ENCODE measurements around the gene FURIN. TPM values are rescaled to one million over a fixed set of nuclear protein-coding genes. Genes with fewer than 3 reads are reported as not detected.

FURIN gene
- total RNA-seq, 2 donors from 2014 or later, result 381 to 721 TPM

DNA sequence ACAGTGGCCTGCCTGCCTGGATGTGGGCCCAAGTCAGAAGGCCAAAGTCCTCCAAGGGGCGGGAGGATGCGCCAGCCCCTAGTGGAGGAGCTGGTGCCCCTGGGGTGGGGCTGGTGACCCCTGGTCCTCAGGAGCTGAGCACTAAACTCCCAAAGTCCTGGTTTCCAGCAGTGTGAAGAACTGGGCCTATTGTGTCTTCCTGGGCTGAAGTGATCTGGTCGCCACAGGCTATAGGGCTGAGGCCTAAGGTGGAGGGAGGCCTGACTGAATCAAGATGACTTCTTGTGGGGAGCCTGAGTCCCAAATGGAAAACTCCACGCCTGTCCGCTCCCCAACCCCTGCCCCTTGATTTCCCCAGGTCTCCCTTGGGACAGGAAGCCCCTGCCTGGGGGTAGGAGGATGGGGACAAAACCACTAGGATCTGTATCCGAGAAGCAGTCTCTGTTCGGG, 15.2 kb downstream of the FURIN start:
- ATAC-seq (peak; percentile 6), DNase-seq (ENCODE audit: low spot score in 2 of 2) (no peak)

DNA sequence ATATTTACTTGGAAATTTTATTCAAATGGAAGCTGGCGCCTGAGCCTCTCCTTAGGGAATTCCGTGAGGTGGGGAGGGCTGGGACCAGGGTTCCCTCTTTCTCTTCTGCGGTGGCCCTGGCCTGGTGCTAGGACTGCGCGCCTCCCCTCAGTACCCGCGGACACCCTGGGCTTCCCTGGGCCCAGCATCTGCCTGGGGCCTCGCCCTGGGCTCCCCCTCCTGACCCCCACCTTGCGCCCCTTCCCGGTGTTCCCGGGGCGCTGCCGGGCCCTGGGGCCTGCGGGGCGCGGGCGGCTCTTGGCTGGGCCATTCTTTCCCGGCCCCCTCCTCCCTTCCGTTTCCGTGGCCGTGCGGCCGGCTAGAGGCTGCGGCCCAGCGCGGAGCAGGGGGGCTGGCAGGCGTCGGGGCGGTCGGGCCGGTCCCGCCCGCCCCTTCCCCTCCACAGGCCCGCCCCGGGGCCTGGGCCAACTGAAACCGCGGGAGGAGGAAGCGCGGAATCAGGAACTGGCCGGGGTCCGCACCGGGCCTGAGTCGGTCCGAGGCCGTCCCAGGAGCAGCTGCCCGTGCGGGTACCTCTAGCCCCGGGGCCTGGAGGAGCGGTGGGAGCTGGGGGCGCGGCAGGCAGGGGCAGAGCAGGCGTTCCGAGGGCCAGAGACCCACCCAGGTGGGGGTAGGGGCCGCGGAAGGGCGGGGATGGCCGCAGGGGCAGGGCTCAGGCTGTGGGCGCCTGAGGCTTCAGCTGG, 15.8 kb downstream of the FURIN start, which contains the start of gene FES:
Gene FES (plus strand): TSS at position 529 of the 743 bp plus-strand sequence. CDS start 542 bp downstream, outside the sequence.
- peak within 1 kb of the TSS; percentile 83 to 95 for H3K27ac Mint-ChIP-seq
- no peaks in the 10 kb centered on the region for H3K9me3 Mint-ChIP-seq
- DNase-seq (ENCODE audit: low spot score in 2 of 2), result peak in 1 of 2 donors; percentile 72
- peak; percentile 16 to 23 for ATAC-seq
- H3K36me3 Mint-ChIP-seq, result peaks cover 0 to 17% of the 10 kb centered on the region in 2 donors

More for the DNA sequence above, 15.2 kb downstream of the FURIN start:
- Mint-ChIP-seq H3K36me3 (peaks cover 2 to 15% of the 10 kb centered on the region in 2 donors), H3K27ac (peak overlapping the region in 1 of 2 donors; percentile 83), H3K9me3 (no peaks in the 10 kb centered on the region)

DNA sequence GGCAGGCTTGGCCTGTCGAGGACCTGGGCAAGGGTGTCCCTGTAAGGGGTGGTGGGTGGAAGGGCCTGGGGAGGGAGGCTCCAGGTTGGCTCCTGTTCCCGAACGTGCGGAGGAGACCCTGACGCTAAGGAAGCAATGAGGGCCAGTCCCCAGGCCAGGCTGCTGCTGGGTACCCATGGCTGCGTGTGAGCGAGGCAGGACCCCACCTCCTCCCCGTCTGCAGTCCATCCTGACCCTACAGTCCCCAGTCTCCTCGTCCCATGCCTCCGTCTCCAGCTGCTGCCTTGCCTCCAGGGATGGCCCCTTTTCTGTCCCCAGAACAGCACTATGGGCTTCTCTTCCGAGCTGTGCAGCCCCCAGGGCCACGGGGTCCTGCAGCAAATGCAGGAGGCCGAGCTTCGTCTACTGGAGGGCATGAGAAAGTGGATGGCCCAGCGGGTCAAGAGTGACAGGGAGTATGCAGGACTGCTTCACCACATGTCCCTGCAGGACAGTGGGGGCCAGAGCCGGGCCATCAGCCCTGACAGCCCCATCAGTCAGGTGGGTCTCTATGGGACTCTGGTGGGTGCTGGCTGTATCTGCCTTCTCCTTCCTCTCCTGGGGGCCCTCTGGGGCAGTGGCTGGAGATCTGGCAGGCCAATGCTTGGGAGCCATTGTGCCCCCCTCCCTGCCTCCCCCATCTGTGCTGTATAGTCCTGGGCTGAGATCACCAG, 16.5 kb downstream of the FURIN start:
- DNase-seq (ENCODE audit: low spot score in 2 of 2) (peak in 1 of 2 donors; percentile 43), ATAC-seq (peak; percentile 2 to 9)
- Mint-ChIP-seq H3K36me3 (peaks cover 0 to 13% of the 10 kb centered on the region in 2 donors), H3K9me3 (no peaks in the 10 kb centered on the region), H3K27ac (peak overlapping the region; percentile 61 to 95)

DNA sequence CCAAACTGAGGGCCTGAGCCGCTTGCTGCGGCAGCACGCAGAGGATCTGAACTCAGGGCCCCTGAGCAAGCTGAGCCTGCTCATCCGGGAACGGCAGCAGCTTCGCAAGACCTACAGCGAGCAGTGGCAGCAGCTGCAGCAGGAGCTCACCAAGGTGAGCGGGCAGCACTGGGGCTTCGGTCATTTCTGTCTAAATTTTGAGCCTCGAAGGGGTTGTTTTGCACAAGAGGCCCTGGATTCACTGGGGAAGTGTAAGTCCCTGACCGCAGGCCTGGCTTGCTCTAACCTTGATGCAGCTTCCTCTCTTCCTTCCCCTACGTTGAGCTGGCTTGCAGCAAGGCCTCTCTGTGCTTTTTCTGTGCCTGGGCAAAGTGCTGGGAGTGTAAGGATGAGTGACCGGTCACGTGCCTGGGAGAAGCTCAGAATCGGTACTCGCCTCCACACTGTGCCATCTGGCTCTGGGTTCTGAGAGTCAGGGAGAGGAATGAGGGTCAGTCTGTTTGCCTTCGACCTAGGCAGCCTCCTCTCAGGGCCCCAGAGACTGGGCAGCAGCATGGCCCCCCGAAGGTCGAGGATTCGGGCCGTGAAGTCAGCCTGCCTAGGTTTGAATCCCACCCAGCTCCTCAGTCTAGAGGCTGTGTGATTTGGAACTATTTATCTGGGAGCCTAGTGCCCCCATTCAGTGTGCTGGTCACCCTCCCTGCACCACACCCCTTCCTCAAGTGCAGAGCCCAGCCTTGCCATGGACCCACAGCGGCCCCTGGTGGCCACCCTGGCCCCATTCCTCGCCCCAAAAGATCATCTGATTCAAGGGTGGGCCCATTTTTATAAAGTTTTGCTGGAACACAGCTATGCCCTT, 17.3 kb downstream of the FURIN start:
- H3K36me3 Mint-ChIP-seq, result peaks cover 0 to 13% of the 10 kb centered on the region in 2 donors

DNA sequence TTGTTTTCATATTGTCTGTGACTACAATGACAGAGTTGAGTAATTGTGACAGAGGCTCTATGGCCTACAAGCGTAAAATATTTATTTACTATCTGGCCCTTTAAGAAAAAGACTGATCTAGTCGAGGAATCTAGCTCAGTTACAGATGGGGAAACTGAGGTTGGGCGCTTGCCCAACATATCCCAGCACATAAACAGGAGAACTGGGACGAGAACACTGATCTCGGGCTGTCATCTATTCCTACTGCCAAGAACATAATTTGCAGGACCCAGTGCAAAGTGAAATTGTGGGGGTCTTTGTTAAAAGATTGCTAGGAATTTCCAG, 17.9 kb downstream of the FURIN start:
- no peak for ATAC-seq
- peaks cover 0 to 13% of the 10 kb centered on the region in 2 donors for H3K36me3 Mint-ChIP-seq
- DNase-seq (ENCODE audit: low spot score in 2 of 2), result no peak
- peak overlapping the region; percentile 61 to 95 for H3K27ac Mint-ChIP-seq
- H3K9me3 Mint-ChIP-seq, result no peaks in the 10 kb centered on the region

More for the DNA sequence above, 17.3 kb downstream of the FURIN start:
- Mint-ChIP-seq H3K9me3 (no peaks in the 10 kb centered on the region), H3K27ac (peak overlapping the region; percentile 61 to 95)
- ATAC-seq, result peak; percentile 53 to 55
- peak in 1 of 2 donors; percentile 91 for DNase-seq (ENCODE audit: low spot score in 2 of 2)

DNA sequence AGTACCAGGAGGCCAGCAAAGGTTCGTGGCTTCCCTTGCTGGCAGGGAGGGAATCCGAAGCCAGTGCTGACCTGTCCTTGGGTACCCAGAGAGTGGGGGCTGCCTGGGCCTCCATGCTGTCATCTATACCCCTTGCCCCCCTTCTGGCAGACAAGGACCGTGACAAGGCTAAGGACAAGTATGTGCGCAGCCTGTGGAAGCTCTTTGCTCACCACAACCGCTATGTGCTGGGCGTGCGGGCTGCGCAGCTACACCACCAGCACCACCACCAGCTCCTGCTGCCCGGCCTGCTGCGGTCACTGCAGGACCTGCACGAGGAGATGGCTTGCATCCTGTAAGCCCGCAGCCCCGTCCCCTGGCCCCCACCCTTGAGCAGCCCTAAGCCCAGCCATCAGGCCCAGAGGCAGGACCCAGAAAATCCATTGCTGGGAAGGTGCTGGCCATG, 18.7 kb downstream of the FURIN start:
- Mint-ChIP-seq H3K27ac (peak overlapping the region; percentile 61 to 95), H3K9me3 (no peaks in the 10 kb centered on the region), H3K36me3 (peaks cover 0 to 13% of the 10 kb centered on the region in 2 donors)
- ATAC-seq, result no peak
- no peak for DNase-seq (ENCODE audit: low spot score in 2 of 2)

DNA sequence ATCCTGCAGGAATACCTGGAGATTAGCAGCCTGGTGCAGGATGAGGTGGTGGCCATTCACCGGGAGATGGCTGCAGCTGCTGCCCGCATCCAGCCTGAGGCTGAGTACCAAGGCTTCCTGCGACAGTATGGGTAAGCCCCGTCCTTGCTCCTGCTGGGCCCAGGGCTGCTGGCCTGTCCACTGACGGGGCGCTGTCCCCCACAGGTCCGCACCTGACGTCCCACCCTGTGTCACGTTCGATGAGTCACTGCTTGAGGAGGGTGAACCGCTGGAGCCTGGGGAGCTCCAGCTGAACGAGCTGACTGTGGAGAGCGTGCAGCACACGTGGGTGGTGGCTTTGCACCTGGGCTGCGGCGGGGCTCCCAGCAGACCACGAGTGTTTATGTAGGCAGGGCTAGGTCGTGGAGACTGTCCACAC, 20.9 kb downstream of the FURIN start:
- ATAC-seq (no peak), DNase-seq (ENCODE audit: low spot score in 2 of 2) (no peak)
- Mint-ChIP-seq H3K36me3 (peaks cover 0 to 13% of the 10 kb centered on the region in 2 donors), H3K27ac (peak overlapping the region in 1 of 2 donors; percentile 77), H3K9me3 (no peaks in the 10 kb centered on the region)

DNA sequence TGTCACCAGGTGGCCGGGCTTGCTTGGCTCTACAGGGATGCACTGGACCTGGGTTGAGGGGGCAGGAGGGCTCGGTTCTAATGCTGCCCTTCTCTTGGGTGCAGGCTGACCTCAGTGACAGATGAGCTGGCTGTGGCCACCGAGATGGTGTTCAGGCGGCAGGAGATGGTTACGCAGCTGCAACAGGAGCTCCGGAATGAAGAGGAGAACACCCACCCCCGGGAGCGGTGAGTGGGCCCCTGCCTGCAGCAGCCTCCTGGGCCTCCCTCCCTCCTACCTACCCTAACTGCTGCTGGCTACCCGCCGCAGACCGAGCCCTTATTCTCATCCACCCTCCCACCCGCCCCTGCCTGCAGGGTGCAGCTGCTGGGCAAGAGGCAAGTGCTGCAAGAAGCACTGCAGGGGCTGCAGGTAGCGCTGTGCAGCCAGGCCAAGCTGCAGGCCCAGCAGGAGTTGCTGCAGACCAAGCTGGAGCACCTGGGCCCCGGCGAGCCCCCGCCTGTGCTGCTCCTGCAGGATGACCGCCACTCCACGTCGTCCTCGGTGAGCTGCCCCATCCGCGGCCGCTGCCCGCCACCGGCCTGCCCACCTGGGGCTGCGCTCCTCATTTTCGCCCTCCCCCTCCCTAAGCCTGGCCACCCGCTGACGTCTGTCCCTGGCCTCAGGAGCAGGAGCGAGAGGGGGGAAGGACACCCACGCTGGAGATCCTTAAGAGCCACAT, 21.5 kb downstream of the FURIN start:
- no peak for DNase-seq (ENCODE audit: low spot score in 2 of 2)
- Mint-ChIP-seq H3K27ac (peak overlapping the region in 1 of 2 donors; percentile 77), H3K9me3 (no peaks in the 10 kb centered on the region), H3K36me3 (peaks cover 0 to 13% of the 10 kb centered on the region in 2 donors)
- ATAC-seq, result no peak

DNA sequence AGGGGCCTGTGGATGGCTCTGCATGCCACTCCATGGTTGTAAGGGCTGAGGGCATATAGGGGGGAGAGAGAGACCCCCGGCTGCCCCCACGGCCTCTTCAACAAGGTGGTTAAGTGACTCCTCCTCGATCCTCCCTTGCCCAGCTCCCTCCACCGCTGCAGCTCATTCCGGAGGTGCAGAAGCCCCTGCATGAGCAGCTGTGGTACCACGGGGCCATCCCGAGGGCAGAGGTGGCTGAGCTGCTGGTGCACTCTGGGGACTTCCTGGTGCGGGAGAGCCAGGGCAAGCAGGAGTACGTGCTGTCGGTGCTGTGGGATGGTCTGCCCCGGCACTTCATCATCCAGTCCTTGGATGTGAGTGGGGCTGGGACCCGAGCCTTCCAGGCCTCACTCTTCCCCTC, 22.5 kb downstream of the FURIN start:
- ATAC-seq (no peak), DNase-seq (ENCODE audit: low spot score in 2 of 2) (no peak)
- Mint-ChIP-seq H3K9me3 (no peaks in the 10 kb centered on the region), H3K27ac (peak overlapping the region; percentile 60 to 62), H3K36me3 (peaks cover 0 to 13% of the 10 kb centered on the region in 2 donors)

DNA sequence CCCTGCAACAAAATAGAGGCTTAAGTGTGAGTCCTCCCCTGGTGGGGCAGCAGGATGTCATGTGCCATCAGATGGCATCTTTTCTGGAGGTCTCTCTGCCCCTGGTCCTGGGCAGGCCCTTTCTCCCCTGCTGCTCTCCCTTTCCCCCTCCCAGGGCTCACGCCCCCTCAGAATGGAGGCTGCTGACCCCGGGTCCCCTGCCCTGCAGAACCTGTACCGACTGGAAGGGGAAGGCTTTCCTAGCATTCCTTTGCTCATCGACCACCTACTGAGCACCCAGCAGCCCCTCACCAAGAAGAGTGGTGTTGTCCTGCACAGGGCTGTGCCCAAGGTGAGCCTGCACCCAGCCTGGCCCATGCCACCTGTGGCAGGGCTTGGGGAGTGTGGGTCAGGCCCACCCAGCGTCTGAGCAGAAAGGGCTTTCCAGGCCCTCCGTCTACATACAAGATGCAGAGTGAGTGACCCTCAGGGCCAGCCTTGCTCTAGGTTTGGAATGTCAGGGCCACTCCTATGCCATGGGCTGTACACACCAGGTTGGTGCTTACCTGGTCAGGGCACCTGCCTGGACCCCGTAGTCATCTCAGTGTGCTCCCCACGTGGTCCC, 23.1 kb downstream of the FURIN start:
- Mint-ChIP-seq H3K36me3 (peaks cover 0 to 13% of the 10 kb centered on the region in 2 donors), H3K9me3 (no peaks in the 10 kb centered on the region), H3K27ac (no peak overlapping the region)
- no peak for ATAC-seq
- no peak for DNase-seq (ENCODE audit: low spot score in 2 of 2)

DNA sequence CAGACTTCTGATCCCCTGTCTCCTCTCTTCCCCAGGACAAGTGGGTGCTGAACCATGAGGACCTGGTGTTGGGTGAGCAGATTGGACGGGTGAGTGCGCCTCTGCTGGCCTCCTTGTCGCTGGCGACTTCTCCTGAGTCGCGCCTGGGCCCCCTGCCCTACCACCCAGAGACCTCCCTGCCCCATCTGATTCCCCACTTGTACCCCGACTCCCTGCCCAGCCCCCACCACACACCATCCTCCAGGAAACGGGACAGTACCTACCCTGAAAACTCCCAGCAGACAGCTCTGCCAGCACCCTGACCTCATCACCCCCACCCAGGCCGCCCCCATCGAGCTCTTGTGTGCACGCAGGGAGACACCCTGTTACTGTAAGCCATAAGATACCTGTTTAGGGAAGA, 23.6 kb downstream of the FURIN start:
- Mint-ChIP-seq H3K27ac (peak overlapping the region; percentile 67 to 77), H3K36me3 (peaks cover 0 to 13% of the 10 kb centered on the region in 2 donors), H3K9me3 (no peaks in the 10 kb centered on the region)
- no peak for DNase-seq (ENCODE audit: low spot score in 2 of 2)
- no peak for ATAC-seq

DNA sequence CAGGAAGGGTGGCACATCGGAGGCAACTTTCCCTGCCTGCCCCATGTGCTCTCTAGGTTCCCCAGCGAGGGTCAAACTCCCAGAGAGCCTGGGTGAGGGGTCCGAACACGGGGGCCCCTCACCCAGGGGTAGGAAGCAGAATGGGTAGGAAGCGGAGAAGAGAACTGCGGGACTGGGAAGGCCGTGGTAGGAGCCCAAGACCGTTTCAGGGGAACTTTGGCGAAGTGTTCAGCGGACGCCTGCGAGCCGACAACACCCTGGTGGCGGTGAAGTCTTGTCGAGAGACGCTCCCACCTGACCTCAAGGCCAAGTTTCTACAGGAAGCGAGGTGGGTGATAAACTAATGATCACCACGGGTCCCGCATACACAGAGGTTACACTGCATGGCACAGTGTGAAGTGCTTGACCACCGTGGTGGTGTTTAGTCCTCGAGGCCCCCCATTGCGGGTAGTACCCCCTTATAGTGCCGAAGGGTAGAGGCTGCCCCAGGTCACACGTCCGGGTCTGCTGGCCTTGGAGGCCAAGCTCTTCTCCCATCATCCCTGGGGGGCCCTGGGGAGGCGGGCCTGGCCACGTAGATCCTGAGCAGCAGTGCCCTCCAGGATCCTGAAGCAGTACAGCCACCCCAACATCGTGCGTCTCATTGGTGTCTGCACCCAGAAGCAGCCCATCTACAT, 24.2 kb downstream of the FURIN start:
- DNase-seq (ENCODE audit: low spot score in 2 of 2), result no peak
- no peaks in the 10 kb centered on the region for H3K9me3 Mint-ChIP-seq
- ATAC-seq, result no peak
- peak overlapping the region; percentile 67 to 77 for H3K27ac Mint-ChIP-seq
- peaks cover 0 to 13% of the 10 kb centered on the region in 2 donors for H3K36me3 Mint-ChIP-seq

DNA sequence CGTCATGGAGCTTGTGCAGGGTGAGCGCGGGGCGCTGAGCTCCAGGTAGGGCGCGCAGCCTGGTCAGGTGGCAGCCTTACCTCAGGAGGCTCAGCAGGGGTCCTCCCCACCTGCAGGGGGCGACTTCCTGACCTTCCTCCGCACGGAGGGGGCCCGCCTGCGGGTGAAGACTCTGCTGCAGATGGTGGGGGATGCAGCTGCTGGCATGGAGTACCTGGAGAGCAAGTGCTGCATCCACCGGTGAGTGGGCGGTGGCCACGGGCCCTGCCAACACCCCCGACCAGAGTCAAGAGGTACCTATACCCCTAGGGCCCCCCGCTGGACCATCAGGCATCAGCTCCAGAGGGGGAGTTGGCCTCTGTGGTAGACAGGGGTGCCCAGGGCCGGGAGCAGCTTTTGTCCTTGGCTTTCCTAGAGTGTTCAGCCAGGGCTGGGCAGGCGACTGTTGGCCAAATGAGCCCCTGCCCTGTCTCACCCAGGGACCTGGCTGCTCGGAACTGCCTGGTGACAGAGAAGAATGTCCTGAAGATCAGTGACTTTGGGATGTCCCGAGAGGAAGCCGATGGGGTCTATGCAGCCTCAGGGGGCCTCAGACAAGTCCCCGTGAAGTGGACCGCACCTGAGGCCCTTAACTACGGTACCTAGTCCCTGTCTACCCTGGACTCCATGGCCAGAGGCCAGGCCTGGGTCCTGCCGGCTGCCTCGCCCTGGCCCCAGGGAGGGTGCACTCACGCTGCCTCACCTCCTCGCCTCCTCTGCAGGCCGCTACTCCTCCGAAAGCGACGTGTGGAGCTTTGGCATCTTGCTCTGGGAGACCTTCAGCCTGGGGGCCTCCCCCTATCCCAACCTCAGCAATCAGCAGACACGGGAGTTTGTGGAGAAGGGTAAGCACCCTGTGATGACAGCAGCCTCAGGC, 25.0 kb downstream of the FURIN start:
- DNase-seq (ENCODE audit: low spot score in 2 of 2) (no peak), ATAC-seq (peak in 1 of 2 donors; percentile 10)
- Mint-ChIP-seq H3K36me3 (peaks cover 0 to 9% of the 10 kb centered on the region in 2 donors), H3K27ac (peak overlapping the region in 1 of 2 donors; percentile 67), H3K9me3 (no peaks in the 10 kb centered on the region)

DNA sequence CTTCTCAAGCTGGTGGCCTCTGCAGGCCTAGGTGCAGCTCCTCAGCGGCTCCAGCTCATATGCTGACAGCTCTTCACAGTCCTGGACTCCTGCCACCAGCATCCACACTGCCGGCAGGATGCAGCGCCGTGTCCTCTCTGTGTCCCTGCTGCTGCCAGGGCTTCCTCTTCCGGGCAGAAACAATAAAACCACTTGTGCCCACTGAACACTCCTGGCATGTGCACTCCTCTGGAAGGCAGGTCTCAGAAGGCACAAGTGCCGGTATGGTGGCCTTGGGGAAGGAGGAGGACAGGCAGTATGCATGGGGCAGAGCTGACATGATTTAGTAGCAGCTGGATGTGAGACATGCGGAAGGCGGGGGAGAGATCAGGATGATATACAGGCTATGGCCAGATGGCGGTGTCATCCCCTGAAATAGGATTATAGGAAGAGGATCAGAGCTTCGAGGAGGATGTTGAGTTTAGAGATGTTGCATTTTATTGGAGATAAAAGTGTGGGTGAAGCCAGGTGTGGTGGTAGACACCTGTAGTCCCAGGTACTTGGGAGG, 27.3 kb downstream of the FURIN start:
- no peaks in the 10 kb centered on the region for H3K9me3 Mint-ChIP-seq
- no peaks in the 10 kb centered on the region for H3K36me3 Mint-ChIP-seq
- DNase-seq (ENCODE audit: low spot score in 2 of 2), result no peak
- ATAC-seq, result no peak
- peak overlapping the region in 1 of 2 donors; percentile 40 for H3K27ac Mint-ChIP-seq
